Measurements from ENCODE around the gene ZNF385A.
A peak's percentile ranks its signal among the peaks of the same experiment; 100 is the strongest.

The ZNF385A gene

GRCh38 chr12:54390668-54391551 lies 6.4 kb upstream of the ZNF385A start:
- no peak for DNase-seq

GRCh38 chr12:54390176-54390667 lies 5.7 kb upstream of the ZNF385A start:
- no peak for DNase-seq

GRCh38 chr12:54389607-54390175 lies 5.2 kb upstream of the ZNF385A start:
- no peak for DNase-seq

GRCh38 chr12:54389134-54389508 lies 4.6 kb upstream of the ZNF385A start:
- DNase-seq = no peak

GRCh38 chr12:54388237-54389133 lies 4.0 kb upstream of the ZNF385A start:
- DNase-seq = no peak

- DNase-seq = no peak
Measured at GRCh38 chr12:54387114-54387467, 2.6 kb upstream of the ZNF385A start.

- no peak for DNase-seq
Measured at GRCh38 chr12:54386403-54387113, 2.0 kb upstream of the ZNF385A start.

- no peak for DNase-seq
Measured at GRCh38 chr12:54385251-54385914, 850 bp upstream of the ZNF385A start.

GRCh38 chr12:54383041-54383609 lies 1.4 kb downstream of the ZNF385A start:
- DNase-seq = peak; percentile 93

GRCh38 chr12:54381136-54381535 lies 3.4 kb downstream of the ZNF385A start:
- no peak for DNase-seq

- peak; percentile 89 for DNase-seq
Measured at GRCh38 chr12:54379398-54380201, 4.9 kb downstream of the ZNF385A start.

GRCh38 chr12:54378796-54379397 lies 5.6 kb downstream of the ZNF385A start:
- peak; percentile 72 for DNase-seq

- DNase-seq = no peak
Measured at GRCh38 chr12:54377797-54378515, 6.6 kb downstream of the ZNF385A start.

GRCh38 chr12:54377007-54377406 lies 7.5 kb downstream of the ZNF385A start:
- no peak for DNase-seq

GRCh38 chr12:54376596-54376995 lies 7.9 kb downstream of the ZNF385A start:
- DNase-seq = no peak

GRCh38 chr12:54375259-54375579 lies 9.3 kb downstream of the ZNF385A start:
- no peak for DNase-seq

GRCh38 chr12:54374562-54375258 lies 9.8 kb downstream of the ZNF385A start:
- DNase-seq = no peak

GRCh38 chr12:54373649-54374561 lies 10.6 kb downstream of the ZNF385A start:
- no peak for DNase-seq
